HEK293 (cell line): ENCODE data around the gene PC.

ENCODE experiments used
- GFI1B ChIP-seq: fragments of 450-650 bp; formaldehyde crosslinking; IDR thresholded peaks from 2 replicates; pipeline ENCODE4 v1.5.1; 2016; ENCODE audit warnings: missing biosample characterization, missing genetic modification characterization
- GLIS1 ChIP-seq: fragments of 450-650 bp; formaldehyde crosslinking; IDR thresholded peaks from 2 replicates; pipeline ENCODE4 v1.5.1; 2016; ENCODE audit warnings: missing biosample characterization, missing genetic modification characterization
- PRDM10 ChIP-seq: fragments of 450-650 bp; formaldehyde crosslinking; IDR thresholded peaks from 2 replicates; pipeline ENCODE4 v1.5.1; 2016; ENCODE audit warnings: missing biosample characterization, missing genetic modification characterization
- ZBTB11 ChIP-seq: fragments of 450-650 bp; formaldehyde crosslinking; conservative IDR thresholded peaks from 2 replicates; pipeline ENCODE4 v1.5.1; 2016; ENCODE audit warnings: low read depth, missing biosample characterization, missing genetic modification characterization
- ZBTB48 ChIP-seq: fragments of 450-650 bp; formaldehyde crosslinking; IDR thresholded peaks from 2 replicates; pipeline ENCODE4 v1.5.1; 2016; ENCODE audit warnings: missing biosample characterization, missing genetic modification characterization
- ZBTB8A ChIP-seq: fragments of 450-650 bp; formaldehyde crosslinking; IDR thresholded peaks from 2 replicates; pipeline ENCODE4 v1.5.1; 2016; ENCODE audit warnings: missing biosample characterization, missing genetic modification characterization
- ZNF146 ChIP-seq: fragments of 450-650 bp; formaldehyde crosslinking; IDR thresholded peaks from 2 replicates; pipeline ENCODE4 v1.5.1; 2016; ENCODE audit warnings: missing biosample characterization, missing genetic modification characterization
- ZNF155 ChIP-seq: fragments of 450-650 bp; formaldehyde crosslinking; IDR thresholded peaks from 2 replicates; pipeline ENCODE4 v1.5.1; 2016; ENCODE audit warnings: missing biosample characterization, missing genetic modification characterization
- ZNF391 ChIP-seq: fragments of 450-650 bp; formaldehyde crosslinking; IDR thresholded peaks from 2 replicates; pipeline ENCODE4 v1.5.1; 2016; ENCODE audit warnings: low read depth, missing biosample characterization, missing genetic modification characterization, borderline replicate concordance
- ZNF394 ChIP-seq: fragments of 450-650 bp; formaldehyde crosslinking; IDR thresholded peaks from 2 replicates; pipeline ENCODE4 v1.5.1; 2016; ENCODE audit warnings: missing biosample characterization, missing genetic modification characterization, mild to moderate bottlenecking, moderate library complexity, borderline replicate concordance
- ZNF488 ChIP-seq: fragments of 450-650 bp; formaldehyde crosslinking; IDR thresholded peaks from 2 replicates; pipeline ENCODE4 v1.5.1; 2016; ENCODE audit warnings: missing biosample characterization, missing genetic modification characterization
- ZNF530 ChIP-seq: fragments of 450-650 bp; formaldehyde crosslinking; IDR thresholded peaks from 2 replicates; pipeline ENCODE4 v1.5.1; 2016; ENCODE audit warnings: low read depth, missing biosample characterization, missing genetic modification characterization
- ZNF548 ChIP-seq: fragments of 450-650 bp; formaldehyde crosslinking; IDR thresholded peaks from 2 replicates; pipeline ENCODE4 v1.5.1; 2016; ENCODE audit warnings: missing biosample characterization, missing genetic modification characterization
- ZNF555 ChIP-seq: fragments of 450-650 bp; formaldehyde crosslinking; conservative IDR thresholded peaks from 2 replicates; pipeline ENCODE4 v1.5.1; 2017; ENCODE audit warnings: missing biosample characterization, mild to moderate bottlenecking, missing genetic modification characterization, inconsistent platforms
- ZNF580 ChIP-seq: fragments of 450-650 bp; formaldehyde crosslinking; IDR thresholded peaks from 2 replicates; pipeline ENCODE4 v1.5.1; 2016; ENCODE audit warnings: missing biosample characterization, missing genetic modification characterization
- ZNF621 ChIP-seq: fragments of 450-650 bp; formaldehyde crosslinking; IDR thresholded peaks from 2 replicates; pipeline ENCODE4 v1.5.1; 2017; ENCODE audit warnings: missing biosample characterization, missing genetic modification characterization
- ZNF777 ChIP-seq: fragments of 450-650 bp; formaldehyde crosslinking; IDR thresholded peaks from 2 replicates; pipeline ENCODE4 v1.5.1; 2017; ENCODE audit warnings: missing biosample characterization, missing genetic modification characterization, borderline replicate concordance
- ZSCAN18 ChIP-seq: fragments of 450-650 bp; formaldehyde crosslinking; IDR thresholded peaks from 2 replicates; pipeline ENCODE4 v1.5.1; 2016; ENCODE audit warnings: missing biosample characterization, missing genetic modification characterization

The PC gene

GRCh38 chr11:66999555-66999954, 41.4 kb upstream of the PC start (continued):
- TF ChIP-seq ZNF621 (no peak), ZNF580 (tag by site-specific recombination) (no peak), ZNF555 (tag by site-specific recombination) (peak; percentile 34), ZNF548 (tag by site-specific recombination) (no peak), ZNF394 (peak; percentile 78; the same call in 1 of the 2 replicates), ZNF777 (tag by site-specific recombination) (no peak), ZNF146 (tag by site-specific recombination) (no peak), ZNF530 (no peak), ZSCAN18 (tag by site-specific recombination) (no peak), PRDM10 (tag by site-specific recombination) (no peak), ZNF488 (tag by site-specific recombination) (no peak), ZNF391 (no peak), ZBTB11 (tag by site-specific recombination) (peak; percentile 47), ZNF155 (tag by site-specific recombination) (no peak), GFI1B (tag by site-specific recombination) (no peak), GLIS1 (tag by site-specific recombination) (no peak), ZBTB48 (tag by site-specific recombination) (no peak), ZBTB8A (tag by site-specific recombination) (peak; percentile 44; the same call in 1 of the 2 replicates)
